SK-N-SH (cell line): ENCODE results near the gene TSPAN14. TPM values are rescaled to one million over a fixed set of nuclear protein-coding genes. Genes with fewer than 3 reads are reported as not detected.
A peak's percentile ranks its signal among the peaks of the same experiment; 100 is the strongest.

Source experiments
- CTCF ChIA-PET: fragments of 300-600, 350-600 bp; formaldehyde crosslinking; extraction: SDS; loops from one replicate; lab custom pipeline; 2021; lab: Yijun Ruan, JAX
- POLR2A ChIA-PET: fragments of 350-600 bp; sonication (Branson Sonifier 250); formaldehyde crosslinking; extraction: SDS; loops from one replicate; lab custom pipeline; 2020; ENCODE audit warnings: antibody characterized with exemption, inconsistent platforms; lab: Yijun Ruan, JAX
- DNase-seq: peaks from one replicate; pipeline ENCODE4 v3.0.0; 2012
- H2AFZ ChIP-seq: fragments of 200-600 bp; sonication (generic); 2 replicates; pipeline ENCODE4 v1.8.1; 2016; ENCODE audit warnings: antibody characterized with exemption, mild to moderate bottlenecking, low read depth
- H3F3A ChIP-seq: fragments of 200-600 bp; sonication (generic); replicated peaks from 2 replicates; pipeline ENCODE3; 2016; ENCODE audit warnings: antibody characterized with exemption, mild to moderate bottlenecking; ENCODE audit not compliant: insufficient read depth
- H3K27ac ChIP-seq, 2 experiments: fragments of 200-500 bp in 1 of 2; fragments of 200-600 bp in 1 of 2; sonication (Bioruptor generic) in 1 of 2; sonication (generic), shearing (Covaris generic) in 1 of 2; 2 replicates each; pipeline versions ENCODE4 v1.5.1 to v1.6.1; 2014 to 2016; ENCODE audit warnings: low read depth in 2 of 2, inconsistent platforms in 1 of 2, low read length in 1 of 2, mild to moderate bottlenecking in 1 of 2, mixed read lengths in 1 of 2
- H3K27me3 ChIP-seq: fragments of 200-600 bp; sonication (generic), shearing (Covaris generic); 2 replicates; pipeline ENCODE4 v1.6.1; 2016; ENCODE audit warnings: mixed run types; ENCODE audit not compliant: insufficient read depth
- H3K36me3 ChIP-seq, 2 experiments: fragments of 200-500 bp in 1 of 2; fragments of 200-600 bp in 1 of 2; sonication (Bioruptor generic) in 1 of 2; sonication (generic) in 1 of 2; replicated peaks in 1 of 2; 2 replicates each; pipeline versions ENCODE3 to v1.5.1; 2014 to 2016; ENCODE audit warnings: low read length in 1 of 2, mild to moderate bottlenecking in 1 of 2; ENCODE audit not compliant: insufficient read depth in 2 of 2, control insufficient read depth in 1 of 2
- H3K4me1 ChIP-seq, 2 experiments: fragments of 200-500 bp in 1 of 2; fragments of 200-600 bp in 1 of 2; sonication (Bioruptor generic) in 1 of 2; sonication (generic), shearing (Covaris generic) in 1 of 2; 2 replicates each; pipeline versions ENCODE4 v1.5.1 to v1.6.1; 2014 to 2016; ENCODE audit warnings: low read depth in 1 of 2, low read length in 1 of 2, mixed run types in 1 of 2; ENCODE audit not compliant: insufficient read depth in 2 of 2, control insufficient read depth in 1 of 2
- H3K4me2 ChIP-seq: fragments of 200-600 bp; sonication (generic), shearing (Covaris generic); 2 replicates; pipeline ENCODE4 v1.6.1; 2017; ENCODE audit warnings: mixed run types
- H3K4me3 ChIP-seq, 2 experiments: fragments of 200-500 bp in 1 of 2; fragments of 200-600 bp in 1 of 2; sonication (Bioruptor generic) in 1 of 2; sonication (generic), shearing (Covaris generic) in 1 of 2; 2 replicates each; pipeline versions ENCODE4 v1.5.1 to v1.8.1; 2014 to 2016; ENCODE audit warnings: low read depth in 2 of 2, inconsistent platforms in 1 of 2, low read length in 1 of 2, mild to moderate bottlenecking in 1 of 2, mixed read lengths in 1 of 2, moderate library complexity in 1 of 2
- H3K79me2 ChIP-seq: fragments of 200-600 bp; sonication (generic); 2 replicates; pipeline ENCODE4 v1.8.1; 2017; ENCODE audit warnings: mild to moderate bottlenecking; ENCODE audit not compliant: insufficient read depth
- H3K9ac ChIP-seq: fragments of 200-600 bp; sonication (generic); 2 replicates; pipeline ENCODE4 v1.6.1; 2017; ENCODE audit warnings: mixed run types
- H3K9me2 ChIP-seq: fragments of 200-600 bp; sonication (generic); 2 replicates; pipeline ENCODE4 v1.6.1; 2017; ENCODE audit warnings: mixed run types
- H3K9me3 ChIP-seq: fragments of 200-600 bp; sonication (generic); 2 replicates; pipeline ENCODE4 v1.6.1; 2017; ENCODE audit warnings: mixed run types, mild to moderate bottlenecking, moderate library complexity
- H4K20me1 ChIP-seq: fragments of 200-600 bp; sonication (generic); 2 replicates; pipeline ENCODE4 v1.6.1; 2017; ENCODE audit warnings: mild to moderate bottlenecking, mixed run types; ENCODE audit not compliant: insufficient read depth
- CHD2 ChIP-seq: fragments of 150-350 bp; IDR thresholded peaks from 2 replicates; pipeline ENCODE4 v1.6.1; 2018; ENCODE audit warnings: low read length; ENCODE audit not compliant: partially characterized antibody
- CTCF ChIP-seq: fragments of 200-600 bp; sonication (generic); IDR thresholded peaks from 2 replicates; pipeline ENCODE4 v1.6.1; 2017; ENCODE audit warnings: antibody characterized with exemption, mild to moderate bottlenecking, moderate library complexity
- ELF1 ChIP-seq: IDR thresholded peaks from 2 replicates; pipeline ENCODE4 v1.4.0; 2012
- EZH2phosphoT487 ChIP-seq: fragments of 200-600 bp; sonication (generic); IDR thresholded peaks from 2 replicates; pipeline ENCODE4 v1.6.1; 2017; ENCODE audit warnings: low read depth, mixed run types, mild to moderate bottlenecking, antibody characterized with exemption, moderate library complexity, borderline replicate concordance
- FOXJ3 ChIP-seq: sonication (generic); formaldehyde crosslinking; IDR thresholded peaks from 2 replicates; pipeline ENCODE4 v1.5.1; 2020; ENCODE audit warnings: mild to moderate bottlenecking, missing genetic modification reagents
- GABPA ChIP-seq: IDR thresholded peaks from 2 replicates; pipeline ENCODE4 v1.4.0; 2012; ENCODE audit warnings: low read depth, mild to moderate bottlenecking
- JUND ChIP-seq: IDR thresholded peaks from 2 replicates; pipeline ENCODE4 v1.4.0; 2012
- MXI1 ChIP-seq: IDR thresholded peaks from 2 replicates; pipeline ENCODE4 v1.6.1; 2012; ENCODE audit warnings: mild to moderate bottlenecking, low read depth, low read length, improper control_type of control experiment
- NFIC ChIP-seq: IDR thresholded peaks from 2 replicates; pipeline ENCODE4 v1.4.0; 2012; ENCODE audit warnings: borderline replicate concordance
- NRF1 ChIP-seq: IDR thresholded peaks from 2 replicates; pipeline ENCODE4 v1.6.1; 2012; ENCODE audit warnings: low read depth, mild to moderate bottlenecking, low read length
- POLR2AphosphoS5 ChIP-seq: IDR thresholded peaks from 2 replicates; pipeline ENCODE4 v1.6.1; 2012; ENCODE audit warnings: low read depth, low read length
- RCOR1 ChIP-seq: fragments of 150-350 bp; IDR thresholded peaks from 2 replicates; pipeline ENCODE4 v1.6.1; 2017; ENCODE audit warnings: antibody characterized with exemption, low read length
- REST ChIP-seq: IDR thresholded peaks from 2 replicates; pipeline ENCODE4 v1.6.1; 2012; ENCODE audit warnings: mild to moderate bottlenecking, low read depth, low read length, moderate library complexity
- RFX5 ChIP-seq: IDR thresholded peaks from 2 replicates; pipeline ENCODE4 v1.6.1; 2012; ENCODE audit warnings: mild to moderate bottlenecking, improper control_type of control experiment, low read length
- TCF12 ChIP-seq: IDR thresholded peaks from 2 replicates; pipeline ENCODE4 v1.4.0; 2012
- USF1 ChIP-seq: IDR thresholded peaks from 2 replicates; pipeline ENCODE4 v1.4.0; 2012; ENCODE audit warnings: low read depth, borderline replicate concordance
- YY1 ChIP-seq: IDR thresholded peaks from 2 replicates; pipeline ENCODE4 v1.4.0; 2012; ENCODE audit warnings: low read depth, mild to moderate bottlenecking
- WGBS: methylation state at CpG from one replicate; pipeline ENCODE4 v1.1.6; 2017; ENCODE audit warnings: low lambda C conversion rate; 5-methylcytosine and 5-hydroxymethylcytosine counted together
- polyA plus RNA-seq, 3 experiments: library from polyadenylated mRNA; depleted of rRNA; stranded (reverse); fragments of >200 nt; gene quantifications; 2 replicates each; pipeline ENCODE4 v1.2.3, GENCODE V29; 2012

TSPAN14 gene
- polyA plus RNA-seq, 1 of the 3 experiments (the other 2 are of a cell fraction) = 78.1 TPM

GRCh38 chr10:80409121-80409520, 45.0 kb upstream of the TSPAN14 start:
- no peaks in the 10 kb centered on the region for H3K9me3 ChIP-seq
- H4K20me1 ChIP-seq = no peaks in the 10 kb centered on the region
- peak overlapping the region; percentile 56; the same call in 1 of the 2 replicates for H3K9ac ChIP-seq
- TF ChIP-seq ELF1 (no peak), EZH2phosphoT487 (no peak), MXI1 (no peak), RFX5 (no peak), CHD2 (no peak), POLR2AphosphoS5 (no peak), REST (no peak), NFIC (no peak), YY1 (no peak), TCF12 (no peak), FOXJ3 (CRISPR knock-in tag) (no peak), GABPA (no peak)
- H3F3A ChIP-seq = peaks cover 5% of the 10 kb centered on the region
- H3K4me1 ChIP-seq = peaks cover 18 to 58% of the 10 kb centered on the region in 2 experiments; a peak in 3 of 4 replicates
- DNase-seq = peak; percentile 44
- peak overlapping the region; percentile 96 for H2AFZ ChIP-seq
- H3K36me3 ChIP-seq = no peaks in the 10 kb centered on the region
- peak overlapping the region; percentile 69 to 88 for H3K4me3 ChIP-seq
- peak overlapping the region; percentile 92 for H3K4me2 ChIP-seq
- H3K79me2 ChIP-seq = no peaks in the 10 kb centered on the region; the same call in 1 of the 2 replicates
- H3K27ac ChIP-seq = no peak overlapping the region; a peak in 1 of 4 replicates
- no peaks in the 10 kb centered on the region for H3K27me3 ChIP-seq
- WGBS = 57% methylated on average over 12 of the region's 12 CpGs
- no peaks in the 10 kb centered on the region for H3K9me2 ChIP-seq
- ChIA-PET CTCF (interaction anchor here (0.8 to 3.5 kb wide), 3 partner anchors 17 to 96 kb away, joined by 3 to 20 read pairs (median 19); no protein-coding TSS in a partner anchor), POLR2A (interaction anchor here (1.1 kb wide), 1 partner anchor 27 kb away, joined by 3 read pairs; no protein-coding TSS in a partner anchor)

- H4K20me1 ChIP-seq = no peaks in the 10 kb centered on the region
- peaks cover 18 to 68% of the 10 kb centered on the region in 2 experiments; a peak in 3 of 4 replicates for H3K4me1 ChIP-seq
- H3K27ac ChIP-seq = peak overlapping the region in 1 of 2 experiments; percentile 56; a peak in 1 of 4 replicates
- CTCF ChIA-PET = interaction anchor here (1.3 to 3.5 kb wide), 4 partner anchors 22 to 253 kb away, joined by 3 to 20 read pairs (median 12); no protein-coding TSS in a partner anchor
- 40% methylated on average over 1 of the region's 2 CpGs for WGBS
- no peak overlapping the region for H3K4me3 ChIP-seq
- H3F3A ChIP-seq = peaks cover 5% of the 10 kb centered on the region
- H3K9ac ChIP-seq = no peak overlapping the region
- no peaks in the 10 kb centered on the region for H3K9me3 ChIP-seq
- H3K79me2 ChIP-seq = no peaks in the 10 kb centered on the region; the same call in 1 of the 2 replicates
- DNase-seq = peak; percentile 36
- H3K4me2 ChIP-seq = no peak overlapping the region
- no peak overlapping the region for H2AFZ ChIP-seq
- H3K27me3 ChIP-seq = no peaks in the 10 kb centered on the region
- TF ChIP-seq NRF1 (no peak), USF1 (no peak), POLR2AphosphoS5 (no peak), GABPA (no peak), RCOR1 (no peak), JUND (no peak), YY1 (no peak), REST (no peak), NFIC (no peak), CTCF (no peak)
- H3K9me2 ChIP-seq = no peaks in the 10 kb centered on the region
- POLR2A ChIA-PET = interaction anchor here (1.1 kb wide), 1 partner anchor 28 kb away, joined by 3 read pairs; no protein-coding TSS in a partner anchor
- H3K36me3 ChIP-seq = no peaks in the 10 kb centered on the region
Observed at GRCh38 chr10:80410122-80410521, 44.0 kb upstream of the TSPAN14 start.
